ENCODE measurements around the gene EIF2S1.

The EIF2S1 gene

GRCh38 chr14:67426983-67427606 lies 67.0 kb downstream of the EIF2S1 start:
- DNase-seq (ENCODE audit: insufficient read length, low spot score), result peak; percentile 79
- FAIRE-seq, result peak; percentile 51
- no peak for TF ChIP-seq PAX5 (IDR thresholded peaks at IDR 0.05; ENCODE audit: insufficient read depth, low read length, severe bottlenecking)
- no peak for TF ChIP-seq SPI1 (IDR thresholded peaks at IDR 0.05; ENCODE audit: low read depth, low read length)
- TF ChIP-seq POLR2AphosphoS5 (IDR thresholded peaks at IDR 0.05; ENCODE audit: low read depth, low read length), result no peak
- no peak for TF ChIP-seq POU2F2 (IDR thresholded peaks at IDR 0.05; ENCODE audit: low read depth, low read length)
- no peak for TF ChIP-seq TAF1 (IDR thresholded peaks at IDR 0.05; ENCODE audit: low read depth, low read length)
- no peak for TF ChIP-seq POLR2A (IDR thresholded peaks at IDR 0.05; ENCODE audit: low read depth, low read length)

- TF ChIP-seq POU2F2 (IDR thresholded peaks at IDR 0.05; ENCODE audit: low read depth, low read length), result no peak
- no peak for TF ChIP-seq PAX5 (IDR thresholded peaks at IDR 0.05; ENCODE audit: insufficient read depth, low read length, severe bottlenecking)
- no peak for TF ChIP-seq SPI1 (IDR thresholded peaks at IDR 0.05; ENCODE audit: low read depth, low read length)
- no peak for TF ChIP-seq POLR2A (IDR thresholded peaks at IDR 0.05; ENCODE audit: low read depth, low read length)
- TF ChIP-seq POLR2AphosphoS5 (IDR thresholded peaks at IDR 0.05; ENCODE audit: low read depth, low read length), result no peak
- TF ChIP-seq TAF1 (IDR thresholded peaks at IDR 0.05; ENCODE audit: low read depth, low read length), result no peak
- DNase-seq (ENCODE audit: insufficient read length, low spot score) (no peak), FAIRE-seq (no peak)
Measured at GRCh38 chr14:67428501-67429031, 68.4 kb downstream of the EIF2S1 start.

GRCh38 chr14:67429510-67430205 lies 69.5 kb downstream of the EIF2S1 start:
- FAIRE-seq (no peak), DNase-seq (ENCODE audit: insufficient read length, low spot score) (no peak)
- TF ChIP-seq POLR2AphosphoS5 (IDR thresholded peaks at IDR 0.05; ENCODE audit: low read depth, low read length) (no peak), POLR2A (IDR thresholded peaks at IDR 0.05; ENCODE audit: low read depth, low read length) (no peak), SPI1 (IDR thresholded peaks at IDR 0.05; ENCODE audit: low read depth, low read length) (no peak), TAF1 (IDR thresholded peaks at IDR 0.05; ENCODE audit: low read depth, low read length) (no peak), PAX5 (IDR thresholded peaks at IDR 0.05; ENCODE audit: insufficient read depth, low read length, severe bottlenecking) (no peak), POU2F2 (IDR thresholded peaks at IDR 0.05; ENCODE audit: low read depth, low read length) (no peak)

- DNase-seq (ENCODE audit: insufficient read length, low spot score) (no peak), FAIRE-seq (no peak)
- no peak for TF ChIP-seq TAF1 (IDR thresholded peaks at IDR 0.05; ENCODE audit: low read depth, low read length)
- TF ChIP-seq SPI1 (IDR thresholded peaks at IDR 0.05; ENCODE audit: low read depth, low read length), result no peak
- no peak for TF ChIP-seq PAX5 (IDR thresholded peaks at IDR 0.05; ENCODE audit: insufficient read depth, low read length, severe bottlenecking)
- no peak for TF ChIP-seq POU2F2 (IDR thresholded peaks at IDR 0.05; ENCODE audit: low read depth, low read length)
- TF ChIP-seq POLR2A (IDR thresholded peaks at IDR 0.05; ENCODE audit: low read depth, low read length), result no peak
- no peak for TF ChIP-seq POLR2AphosphoS5 (IDR thresholded peaks at IDR 0.05; ENCODE audit: low read depth, low read length)
Measured at GRCh38 chr14:67432050-67432564, 72.0 kb downstream of the EIF2S1 start.

- FAIRE-seq (no peak), DNase-seq (ENCODE audit: insufficient read length, low spot score) (no peak)
- TF ChIP-seq POLR2A (IDR thresholded peaks at IDR 0.05; ENCODE audit: low read depth, low read length), result no peak
- TF ChIP-seq PAX5 (IDR thresholded peaks at IDR 0.05; ENCODE audit: insufficient read depth, low read length, severe bottlenecking), result no peak
- TF ChIP-seq POLR2AphosphoS5 (IDR thresholded peaks at IDR 0.05; ENCODE audit: low read depth, low read length), result no peak
Measured at GRCh38 chr14:67435603-67436002, 75.5 kb downstream of the EIF2S1 start.
